ENCODE measurements around the gene CEPT1. TPM values are rescaled to one million over a fixed set of nuclear protein-coding genes. Genes with fewer than 3 reads are reported as not detected.

The CEPT1 gene
- total and polyA plus RNA-seq, 2 donors = 20.4 to 87.7 TPM

DNA sequence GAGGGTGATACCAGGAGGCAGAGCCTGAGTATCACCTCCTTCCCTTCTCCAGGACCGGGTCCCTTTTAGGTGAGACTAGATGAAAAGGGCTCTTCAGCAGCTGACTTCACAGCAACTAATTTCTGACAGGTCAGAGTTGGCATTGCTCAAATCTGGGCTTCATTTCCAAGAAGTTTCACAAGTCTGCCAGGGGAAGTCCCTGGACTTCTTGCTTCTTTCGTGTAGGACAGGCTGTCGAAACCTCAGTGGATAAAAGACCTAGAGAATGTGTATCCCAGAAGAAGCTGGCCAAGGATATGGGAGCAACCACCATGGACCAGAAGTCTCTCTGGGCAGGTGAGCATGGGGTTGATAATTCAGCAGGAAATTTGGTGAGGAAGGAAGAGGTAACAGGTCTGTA, 87.4 kb downstream of the CEPT1 start, which contains the start of gene CHI3L2:
TSS of gene CHI3L2 (plus strand) at position 280 of the 400 bp plus-strand sequence. CDS start at position 297, 17 bp downstream.
- 76% methylated on average over 3 of the region's 3 CpGs for WGBS
- no peaks in the 10 kb centered on the region for H3K4me1 ChIP-seq (ENCODE audit: insufficient read depth)
- no peak for DNase-seq (ENCODE audit: extremely low spot score)
- no peak within 1 kb of the TSS for H3K27ac ChIP-seq (ENCODE audit: low read depth)
- no peak within 1 kb of the TSS for H3K4me3 ChIP-seq (ENCODE audit: low read depth, low read length)
- no peaks in the 10 kb centered on the region for H3K36me3 ChIP-seq (ENCODE audit: insufficient read depth)

GRCh38 chr1:111227851-111228747, 88.1 kb downstream of the CEPT1 start:
- Histone ChIP-seq H3K27ac (ENCODE audit: low read depth) (no peak overlapping the region), H3K36me3 (ENCODE audit: insufficient read depth) (no peaks in the 10 kb centered on the region), H3K4me1 (ENCODE audit: insufficient read depth) (no peaks in the 10 kb centered on the region), H3K4me3 (ENCODE audit: low read depth, low read length) (no peak overlapping the region)
- DNase-seq (ENCODE audit: extremely low spot score) = no peak
- WGBS = 64% methylated on average over 6 of the region's 6 CpGs

DNA sequence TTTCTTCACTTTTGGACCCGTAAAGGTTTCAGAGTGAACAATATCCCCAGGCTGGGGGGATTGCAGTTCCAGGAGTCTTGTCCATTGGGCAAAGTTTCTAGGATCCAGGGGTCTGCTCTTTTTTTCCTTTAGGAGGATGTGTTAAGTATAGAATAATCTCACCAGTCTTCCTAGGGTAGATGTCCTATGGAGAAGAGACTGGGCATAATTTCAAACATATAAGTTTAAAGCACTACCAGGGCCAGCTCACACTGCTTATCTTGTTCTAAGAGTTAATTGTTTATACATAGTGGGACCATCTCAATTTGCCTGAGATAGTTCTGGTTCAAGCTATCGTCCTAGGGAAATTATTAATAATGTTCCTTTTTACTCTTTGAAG, 88.7 kb downstream of the CEPT1 start:
- no peaks in the 10 kb centered on the region for H3K36me3 ChIP-seq (ENCODE audit: insufficient read depth)
- H3K4me3 ChIP-seq (ENCODE audit: low read depth, low read length) = no peak overlapping the region
- no peaks in the 10 kb centered on the region for H3K4me1 ChIP-seq (ENCODE audit: insufficient read depth)
- peak overlapping the region; percentile 47 for H3K27ac ChIP-seq (ENCODE audit: low read depth)
- WGBS = 35% methylated on average over 2 of the region's 2 CpGs
- no peak for DNase-seq (ENCODE audit: extremely low spot score)

GRCh38 chr1:111232134-111232533, 92.1 kb downstream of the CEPT1 start:
- Histone ChIP-seq H3K4me3 (ENCODE audit: low read depth, low read length) (no peak overlapping the region), H3K36me3 (ENCODE audit: insufficient read depth) (no peaks in the 10 kb centered on the region), H3K27ac (ENCODE audit: low read depth) (no peak overlapping the region), H3K4me1 (ENCODE audit: insufficient read depth) (no peaks in the 10 kb centered on the region)
- no peak for DNase-seq (ENCODE audit: extremely low spot score)
- 88% methylated on average over 3 of the region's 3 CpGs for WGBS

GRCh38 chr1:111234258-111234657, 94.2 kb downstream of the CEPT1 start:
- 85% methylated on average over 4 of the region's 4 CpGs for WGBS
- no peak for DNase-seq (ENCODE audit: extremely low spot score)
- Histone ChIP-seq H3K4me1 (ENCODE audit: insufficient read depth) (no peaks in the 10 kb centered on the region), H3K27ac (ENCODE audit: low read depth) (no peak overlapping the region), H3K4me3 (ENCODE audit: low read depth, low read length) (no peak overlapping the region), H3K36me3 (ENCODE audit: insufficient read depth) (no peaks in the 10 kb centered on the region)

Small RNAs within 50 kb of the gene (small RNA-seq; reads per million reads assigned to genes)
- not detected for gene AL355816.1

Other genes starting within 250 kb of the CEPT1 start
- gene LRIF1, start 176.3 kb upstream of the CEPT1 start, total RNA-seq = 10.6 TPM
- gene LRIF1, start 176.3 kb upstream of the CEPT1 start, polyA plus RNA-seq = 7.9 TPM
- 59.1 TPM for gene DRAM2, start 130 bp upstream of the CEPT1 start, total RNA-seq
- 47.1 TPM for gene DRAM2, start 130 bp upstream of the CEPT1 start, polyA plus RNA-seq
- 23.9 TPM for gene DENND2D, start 60.4 kb downstream of the CEPT1 start, total RNA-seq
- 14.4 TPM for gene DENND2D, start 60.4 kb downstream of the CEPT1 start, polyA plus RNA-seq
- 0.26 TPM for gene CHI3L2, start 87.5 kb downstream of the CEPT1 start, total RNA-seq
- 4.9 TPM for gene CHI3L2, start 87.5 kb downstream of the CEPT1 start, polyA plus RNA-seq
- not detected for gene CHIA, start 150.6 kb downstream of the CEPT1 start, total RNA-seq
- gene CHIA, start 150.6 kb downstream of the CEPT1 start, polyA plus RNA-seq = not detected

All from urinary bladder (tissue), 4 donors.